Activated effector memory CD4-positive, alpha-beta T cell treated with anti-CD3 and anti-CD28 coated beads, Interleukin-2, amount 50 U/mL, for 16 hours (primary cell): ENCODE data around the gene SH3BP4.
A peak's percentile ranks its signal among the peaks of the same experiment; 100 is the strongest.

ENCODE experiments used
- DNase-seq: peaks from one replicate; pipeline ENCODE4 v3.0.0-alpha.2; 2020

Gene SH3BP4

DNA sequence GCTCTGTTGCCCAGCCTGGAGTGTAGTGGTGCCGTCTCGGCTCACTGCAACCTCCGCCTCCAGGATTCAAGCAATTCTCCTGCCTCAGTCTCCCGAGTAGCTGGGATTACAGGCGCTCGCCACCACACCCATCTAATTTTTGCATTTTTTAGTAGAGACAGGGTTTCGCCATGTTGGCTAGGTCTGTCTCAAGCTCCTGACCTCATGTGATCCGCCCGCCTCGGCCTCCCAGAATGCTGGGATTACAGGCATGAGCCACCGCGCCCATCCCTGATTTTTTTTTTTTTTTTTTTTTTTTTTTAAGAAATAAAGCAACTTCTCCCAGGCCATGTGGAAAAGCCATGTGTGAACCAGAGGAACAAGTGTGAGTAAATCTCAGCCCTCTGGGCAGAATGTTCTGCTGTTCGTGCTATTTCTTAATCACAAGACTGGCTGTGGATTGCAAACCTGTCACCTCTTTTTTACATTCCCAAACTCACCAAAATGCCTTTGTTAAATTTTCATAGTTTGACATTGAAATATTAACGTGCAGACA is 6.4 kb upstream of the SH3BP4 start:
- no peak for DNase-seq

- DNase-seq, result no peak
These were observed 4.3 kb upstream of the SH3BP4 start for GRCh38 chr2:234947556-234947955.

DNA sequence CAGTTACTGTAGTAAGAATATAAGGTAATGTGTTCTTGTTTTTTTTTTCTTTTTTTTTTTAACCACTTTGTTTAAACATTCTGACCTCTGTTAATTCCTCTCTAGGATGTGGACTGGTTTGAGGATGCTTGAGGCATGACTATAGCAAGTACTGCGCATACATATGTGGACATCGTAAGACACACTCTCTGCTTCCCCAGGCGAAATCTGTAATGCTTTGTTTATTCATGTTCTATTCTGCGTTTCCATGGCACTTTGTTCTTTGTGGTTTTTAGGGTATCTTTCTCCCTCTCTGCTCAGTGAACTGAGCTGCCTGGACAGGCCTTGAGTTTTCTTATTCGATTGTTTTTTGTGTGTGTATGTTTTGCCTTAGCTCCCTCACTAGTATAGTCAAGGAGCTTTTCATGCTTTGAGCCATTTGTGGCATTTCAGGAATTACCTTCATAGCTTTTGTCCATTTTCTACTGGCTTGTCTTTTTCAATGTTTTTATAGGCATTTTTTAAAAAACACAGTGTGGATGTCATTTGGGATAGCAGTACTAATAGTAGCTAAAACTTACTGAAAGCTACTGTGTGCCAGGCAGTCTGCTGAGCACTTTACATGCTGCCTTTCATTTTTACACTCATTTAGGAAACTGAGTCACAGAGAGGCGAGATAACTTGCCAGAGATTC is 1.9 kb upstream of the SH3BP4 start:
- no peak for DNase-seq

- DNase-seq, result no peak
These were observed 1.4 kb upstream of the SH3BP4 start for GRCh38 chr2:234950435-234950729.

DNA sequence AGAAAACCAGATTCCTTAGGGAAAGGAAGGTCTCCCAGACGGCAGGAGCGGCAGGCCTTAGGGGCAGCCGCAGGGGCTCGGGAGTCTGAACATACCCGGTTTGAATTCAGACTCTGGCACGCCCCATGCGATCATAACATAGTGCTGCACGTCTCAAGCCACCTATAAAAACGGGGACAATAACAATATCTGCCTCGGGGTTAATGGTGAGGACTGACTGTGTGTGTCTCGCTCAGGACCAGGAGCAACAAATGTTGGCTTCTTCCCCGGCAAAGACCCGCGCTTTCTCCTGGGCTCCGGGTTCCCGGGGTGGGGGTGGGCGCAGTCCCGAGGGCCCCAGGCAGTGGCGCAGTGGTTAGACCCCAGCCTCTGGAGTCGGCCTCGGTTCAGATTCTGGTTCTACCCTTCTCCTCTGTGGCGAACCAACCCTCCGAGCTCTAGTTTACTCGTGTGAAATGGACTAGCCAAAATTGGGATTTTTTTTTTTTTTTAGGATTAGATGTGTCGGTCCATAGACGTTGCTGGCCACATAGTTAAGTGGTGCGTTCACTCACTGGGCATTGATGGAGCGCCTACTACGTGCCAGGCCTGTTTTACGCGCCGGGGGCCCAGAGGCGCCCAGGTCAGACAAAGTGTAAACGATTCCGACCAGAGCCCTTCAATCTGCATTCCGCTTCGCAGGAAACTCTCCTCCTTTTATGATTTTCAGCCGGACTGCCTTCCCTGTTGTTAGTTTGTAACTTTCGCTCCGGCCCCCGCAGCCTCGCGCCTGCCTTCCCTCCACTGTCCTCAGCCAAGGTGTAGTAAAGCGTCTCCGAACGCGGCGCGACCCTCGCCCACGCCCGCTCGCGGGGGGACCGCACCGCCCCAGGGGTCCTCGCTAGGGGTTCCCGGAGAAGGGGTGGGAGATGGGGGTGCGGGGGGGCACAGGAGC is 820 bp upstream of the SH3BP4 start:
- peak; percentile 56 for DNase-seq

- DNase-seq, result peak; percentile 59
These were observed 676 bp downstream of the SH3BP4 start for GRCh38 chr2:234952270-234953115.

GRCh38 chr2:234953116-234954031 is 1.6 kb downstream of the SH3BP4 start:
- DNase-seq, result peak; percentile 19

GRCh38 chr2:234954551-234954992 is 2.8 kb downstream of the SH3BP4 start:
- peak; percentile 28 for DNase-seq

- DNase-seq, result peak; percentile 27
These were observed 3.3 kb downstream of the SH3BP4 start for GRCh38 chr2:234955091-234955591.

DNA sequence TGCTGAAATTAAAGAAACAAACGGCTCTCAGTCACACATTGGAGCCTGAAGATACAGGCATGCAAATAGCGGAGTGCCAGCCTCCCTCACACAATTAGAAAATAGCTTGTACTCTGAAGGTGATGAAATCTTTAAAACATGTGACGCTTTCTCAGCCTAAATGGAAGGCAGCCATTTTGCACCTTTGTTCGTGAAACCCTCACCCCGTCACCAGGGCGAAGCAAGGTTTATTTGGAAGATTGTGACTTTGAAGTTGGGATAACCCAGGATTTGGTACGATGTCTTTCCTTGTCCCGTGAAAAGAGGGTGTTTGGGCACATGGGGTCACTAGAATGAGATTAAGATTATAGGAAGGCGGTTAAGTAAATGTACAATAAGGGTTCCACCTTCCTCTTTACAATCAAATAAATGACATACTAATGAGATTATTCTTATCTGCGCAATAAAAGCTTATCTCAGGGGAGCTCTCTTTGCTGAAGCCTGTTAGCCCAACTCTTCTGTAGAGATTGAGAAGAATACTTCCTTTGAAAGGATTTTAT is 4.2 kb downstream of the SH3BP4 start:
- DNase-seq, result no peak

- peak; percentile 27 for DNase-seq
These were observed 6.0 kb downstream of the SH3BP4 start for GRCh38 chr2:234957834-234958135.

- DNase-seq, result peak; percentile 34
These were observed 6.5 kb downstream of the SH3BP4 start for GRCh38 chr2:234958311-234958710.

GRCh38 chr2:234958746-234959395 is 7.1 kb downstream of the SH3BP4 start:
- DNase-seq, result peak; percentile 27

DNA sequence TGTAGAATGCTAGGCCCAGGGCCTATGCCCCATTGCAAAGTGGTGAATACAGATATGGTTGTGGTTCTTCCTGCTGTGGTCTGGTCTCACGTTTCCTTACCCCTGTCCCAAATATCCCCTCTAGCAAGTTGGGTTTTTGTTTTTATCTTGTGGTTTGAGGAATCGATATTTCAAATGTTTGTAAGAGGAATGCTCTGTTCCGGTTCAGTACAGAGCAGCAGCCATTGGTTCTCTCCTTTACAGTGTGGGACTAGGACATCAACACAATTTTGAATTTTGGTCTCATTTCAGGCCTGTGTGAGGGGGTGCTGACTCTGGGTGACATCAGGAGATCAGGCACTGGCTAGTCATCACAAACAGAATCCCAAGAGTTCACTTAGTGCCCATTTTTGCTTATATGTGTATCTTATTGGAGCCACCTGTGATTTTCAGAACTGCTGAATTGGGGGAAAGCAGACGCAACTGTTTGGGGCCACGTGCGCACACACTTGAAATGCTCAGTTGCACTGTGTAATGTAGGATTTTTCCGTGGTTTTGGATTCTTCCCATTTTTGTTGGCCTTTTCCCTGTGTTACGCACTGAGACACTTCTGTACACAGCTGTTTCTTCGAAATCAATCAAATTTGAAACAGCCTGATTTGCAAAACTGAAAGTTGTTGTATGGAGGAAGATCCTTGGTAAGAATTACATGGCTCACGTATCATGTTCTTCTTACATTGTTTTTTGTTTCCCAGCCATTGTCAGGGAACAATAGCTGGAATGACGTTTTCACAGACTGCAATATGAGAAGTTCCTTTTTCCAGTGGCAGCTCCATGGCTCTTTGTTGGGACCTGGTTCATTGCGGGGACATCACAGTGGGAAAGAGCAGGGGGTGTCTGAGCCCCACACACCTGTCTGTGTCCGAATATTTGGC is 8.6 kb downstream of the SH3BP4 start:
- peak; percentile 24 for DNase-seq

GRCh38 chr2:234961784-234962183 is 10.0 kb downstream of the SH3BP4 start:
- DNase-seq, result peak; percentile 12

GRCh38 chr2:234963773-234964615 is 12.2 kb downstream of the SH3BP4 start:
- DNase-seq, result peak; percentile 21

- peak; percentile 27 for DNase-seq
These were observed 13.0 kb downstream of the SH3BP4 start for GRCh38 chr2:234964631-234965461.

GRCh38 chr2:234966340-234966739 is 14.5 kb downstream of the SH3BP4 start:
- no peak for DNase-seq
